K562 (cell line): ENCODE results near the gene SIRT4. TPM values are rescaled to one million over a fixed set of nuclear protein-coding genes. Genes with fewer than 3 reads are reported as not detected.

Experiments
- ATAC-seq: fragments of 200-7000 bp; cut with Tn5 transposase; 3 replicates; pipeline ENCODE4 v1.9.1; 2020; ENCODE audit warnings: moderate library complexity
- BruUV-seq: library from RNA; stranded (reverse); fragments of 400-500 nt; replicated peaks from 2 replicates; lab custom pipeline; 2021; lab: Mats Ljungman, UMichigan
- CTCF ChIA-PET: fragments of 300-600 bp; formaldehyde crosslinking; extraction: SDS; loops from one replicate; lab custom pipeline; 2021; ENCODE audit warnings: low intra/inter-chr PET ratio; lab: Yijun Ruan, JAX
- POLR2A ChIA-PET: fragments of 300-600, 350-650 bp; sonication (Branson Sonifier 250); formaldehyde crosslinking; extraction: SDS; loops from one replicate; lab custom pipeline; 2021; ENCODE audit warnings: antibody characterized with exemption, inconsistent platforms; lab: Yijun Ruan, JAX
- DNase-seq, 4 experiments: peaks; one replicate each; pipeline versions ENCODE4 v3.0.0 to v3.0.0-alpha.2; 2011 to 2018; ENCODE audit warnings: low spot score in 3 of 4, mixed read lengths in 3 of 4; ENCODE audit errors: extremely low read depth in 1 of 4
- FAIRE-seq: peaks from 2 replicates; lab custom pipeline; 2011; peaks lifted over from hg19 to GRCh38; lab: Jason Lieb, UNC
- H2AFZ ChIP-seq: 2 replicates; pipeline ENCODE4 v1.6.0; 2011; ENCODE audit warnings: low read depth, low read length, control low read depth, inconsistent platforms
- H3K27ac ChIP-seq: fragments of 200-600 bp; 3 replicates; pipeline ENCODE4 v1.8.0; 2011; ENCODE audit warnings: low read depth, mild to moderate bottlenecking, control low read depth, inconsistent platforms, low read length, moderate library complexity, mixed read lengths; ENCODE audit errors: extremely low read depth
- H3K27me3 ChIP-seq, 2 experiments: fragments of 300-600 bp in 1 of 2; 2 replicates in 1 of 2; 3 replicates in 1 of 2; pipeline versions ENCODE4 v1.6.0 to v1.8.0; 2011; ENCODE audit warnings: inconsistent platforms in 2 of 2, low read length in 2 of 2, mild to moderate bottlenecking in 1 of 2, mixed read lengths in 1 of 2, moderate library complexity in 1 of 2; ENCODE audit not compliant: control insufficient read depth in 2 of 2, insufficient read depth in 2 of 2
- H3K36me3 ChIP-seq: fragments of 300-600 bp; 3 replicates; pipeline ENCODE4 v1.8.0; 2011; ENCODE audit warnings: mild to moderate bottlenecking, low read length, inconsistent platforms; ENCODE audit not compliant: control insufficient read depth, insufficient read depth
- H3K4me1 ChIP-seq, 2 experiments: fragments of 200-600 bp in 1 of 2; replicated peaks in 1 of 2; 2 replicates in 1 of 2; 3 replicates in 1 of 2; pipeline versions ENCODE4 v1.5.1 to v1.8.0; 2011; ENCODE audit warnings: inconsistent platforms in 2 of 2, low read length in 2 of 2, mild to moderate bottlenecking in 1 of 2, mixed read lengths in 1 of 2, moderate library complexity in 1 of 2; ENCODE audit not compliant: control insufficient read depth in 2 of 2, insufficient read depth in 2 of 2
- H3K4me2 ChIP-seq: 2 replicates; pipeline ENCODE4 v1.6.1; 2011; ENCODE audit warnings: low read length, control low read depth, inconsistent platforms, mixed read lengths; ENCODE audit not compliant: insufficient read depth
- H3K4me3 ChIP-seq: fragments of 200-600 bp; sonication (generic), shearing (Covaris generic); 2 replicates; pipeline ENCODE4 v1.5.1; 2016; ENCODE audit warnings: control low read depth, inconsistent platforms
- H3K79me2 ChIP-seq: fragments of 200-600 bp; 3 replicates; pipeline ENCODE4 v1.8.0; 2011; ENCODE audit warnings: low read length, inconsistent platforms; ENCODE audit not compliant: control insufficient read depth, insufficient read depth
- H3K9ac ChIP-seq, 2 experiments: 2 replicates each; pipeline versions ENCODE4 v1.6.0 to v1.6.1; 2011; ENCODE audit warnings: low read depth in 2 of 2, low read length in 2 of 2, control low read depth in 1 of 2, inconsistent platforms in 1 of 2, mild to moderate bottlenecking in 1 of 2, mixed read lengths in 1 of 2; ENCODE audit not compliant: insufficient read depth in 1 of 2
- H3K9me1 ChIP-seq: one replicate; pipeline ENCODE4 v1.6.0; 2011; ENCODE audit warnings: inconsistent platforms, mild to moderate bottlenecking, low read length, moderate library complexity; ENCODE audit not compliant: control insufficient read depth, insufficient read depth
- H3K9me3 ChIP-seq: replicated peaks from 2 replicates; pipeline ENCODE4 v1.5.1; 2011; ENCODE audit warnings: low read depth, low read length, inconsistent platforms; ENCODE audit not compliant: control insufficient read depth, insufficient read depth
- H4K20me1 ChIP-seq: replicated peaks from 2 replicates; pipeline ENCODE4 v1.6.1; 2011; ENCODE audit warnings: low read length, inconsistent platforms, mixed read lengths; ENCODE audit not compliant: control insufficient read depth, insufficient read depth
- CREM ChIP-seq: IDR thresholded peaks from 2 replicates; pipeline ENCODE4 v1.6.1; 2014; ENCODE audit warnings: antibody characterized with exemption, low read depth
- SMC3 ChIP-seq: conservative IDR thresholded peaks from 2 replicates; pipeline ENCODE4 v1.6.1; 2011; ENCODE audit warnings: low read depth, low read length, improper control_type of control experiment; ENCODE audit not compliant: insufficient read depth
- SPI1 ChIP-seq: IDR thresholded peaks from 2 replicates; pipeline ENCODE4 v1.6.1; 2011; ENCODE audit warnings: low read depth, low read length, control low read depth, borderline replicate concordance
- ZNF146 ChIP-seq: IDR thresholded peaks from one replicate; pipeline ENCODE4 v1.6.1; 2018; ENCODE audit warnings: missing compliant biosample characterization; ENCODE audit not compliant: unreplicated experiment
- ZNF184 ChIP-seq: sonication (generic); formaldehyde crosslinking; IDR thresholded peaks from 2 replicates; pipeline ENCODE4 v1.5.0; 2020; ENCODE audit warnings: missing genetic modification reagents
- WGBS: fragments of 100-300 bp; shearing (Covaris generic); methylation state at CpG from one replicate; pipeline ENCODE4 v1.1.6; 2016; ENCODE audit warnings: low coverage, mixed read lengths; ENCODE audit not compliant: insufficient coverage; ENCODE audit errors: missing lambda C conversion rate; 5-methylcytosine and 5-hydroxymethylcytosine counted together
- in situ Hi-C: fragments of 300-500 bp; cut with MboI; formaldehyde crosslinking; loops from 4 replicates; pipeline ENCODE4 v1.15.0; 2018; ENCODE audit warnings: inconsistent platforms, mixed read lengths
- intact Hi-C: fragments of 100-400 bp; cut with micrococcal nuclease; formaldehyde crosslinking; loops from 2 replicates; pipeline ENCODE4 v1.14.2; 2022
- polyA plus RNA-seq, 8 experiments: library from polyadenylated mRNA; depleted of rRNA in 4 of 8; stranded (reverse) in 5 of 8; unstranded in 3 of 8; fragments of >200 nt; fragmentation: Nextera tagmentation in 2 of 8; fragmentation: Illumina TruSeq in 1 of 8; extraction: Ambion mirVana in 2 of 8; extraction: Trizol in 1 of 8; gene quantifications; 2 replicates each; pipeline versions ENCODE4 v1.2.1 to v1.2.3, GENCODE V29; 2011 to 2014; ENCODE audit warnings: inconsistent platforms in 1 of 8, missing spikeins in 1 of 8
- total RNA-seq, 7 experiments: library from RNA; depleted of rRNA in 6 of 7; stranded (reverse); fragments of >200 nt in 6 of 7; fragmentation: Illumina TruSeq in 2 of 7; extraction: Trizol in 2 of 7; gene quantifications; 2 replicates each; pipeline versions ENCODE4 v1.2.1 to v1.2.3, GENCODE V29; 2011 to 2021; ENCODE audit warnings: low replicate concordance in 1 of 7
- TF ChIP-seq, protein P1 (sequence below), 3 experiments: IDR thresholded peaks in 2 of 3; conservative IDR thresholded peaks in 1 of 3; 2 replicates each; pipeline ENCODE4 v1.5.1; 2011 to 2012; ENCODE audit warnings: low read length in 3 of 3, mild to moderate bottlenecking in 3 of 3, control low read depth in 2 of 3, improper control_type of control experiment in 1 of 3, inconsistent platforms in 1 of 3, low read depth in 1 of 3, mixed read lengths in 1 of 3, moderate library complexity in 1 of 3; ENCODE audit not compliant: insufficient read depth in 2 of 3

SIRT4 gene
- total and polyA plus RNA-seq, 9 of the 15 experiments (the other 6 are each of a cell fraction or from before 2014, with no cell fraction given) = 0.86 to 5.2 (median 2.4) TPM

DNA sequence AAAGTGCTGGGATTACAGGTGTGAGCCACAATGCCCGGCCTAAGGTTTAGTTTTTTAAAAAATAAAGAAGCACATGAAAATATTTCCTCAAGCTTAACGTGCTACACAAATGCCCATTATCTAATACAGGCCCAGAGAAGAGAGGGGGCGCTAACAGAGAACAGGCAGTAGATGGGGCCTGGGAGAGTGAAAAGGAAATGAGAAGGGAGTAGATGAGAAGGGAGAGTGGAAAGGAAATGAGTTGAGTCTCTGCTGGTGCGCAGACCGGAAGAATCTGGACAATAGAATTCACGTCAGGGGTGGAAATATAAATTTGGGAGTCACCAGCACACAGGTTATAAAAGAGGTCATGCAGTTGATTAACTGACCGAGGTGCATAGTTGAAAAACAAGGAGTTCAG, 47.3 kb upstream of the SIRT4 start:
- H3K4me3 ChIP-seq = no peak overlapping the region
- CTCF ChIA-PET = no interaction called here
- 89% methylated on average over 7 of the region's 7 CpGs for WGBS
- H3K9me3 ChIP-seq = no peaks in the 10 kb centered on the region
- DNase-seq (no peak), ATAC-seq (no peak), FAIRE-seq (no peak)
- no peak overlapping the region for H2AFZ ChIP-seq
- no peaks in the 10 kb centered on the region for H3K9me1 ChIP-seq
- no peaks in the 10 kb centered on the region for H3K27me3 ChIP-seq
- intact Hi-C loops = no loop called here
- H3K9ac ChIP-seq = no peak overlapping the region
- H3K36me3 ChIP-seq = peaks cover 13% of the 10 kb centered on the region; the same call in 1 of the 3 replicates
- peaks cover 4% of the 10 kb centered on the region; the same call in 1 of the 2 replicates for H4K20me1 ChIP-seq
- peaks cover 25% of the 10 kb centered on the region for H3K79me2 ChIP-seq
- no peak overlapping the region for H3K4me2 ChIP-seq
- no peak overlapping the region for H3K27ac ChIP-seq
- in situ Hi-C loops = no loop called here
- POLR2A ChIA-PET = interaction anchor here (0.7 to 1.5 kb wide), 4 partner anchors 8 to 54 kb away, joined by 3 to 6 read pairs (median 5); partner anchors contain the start of gene RPLP0
- TF ChIP-seq, protein P1, sequence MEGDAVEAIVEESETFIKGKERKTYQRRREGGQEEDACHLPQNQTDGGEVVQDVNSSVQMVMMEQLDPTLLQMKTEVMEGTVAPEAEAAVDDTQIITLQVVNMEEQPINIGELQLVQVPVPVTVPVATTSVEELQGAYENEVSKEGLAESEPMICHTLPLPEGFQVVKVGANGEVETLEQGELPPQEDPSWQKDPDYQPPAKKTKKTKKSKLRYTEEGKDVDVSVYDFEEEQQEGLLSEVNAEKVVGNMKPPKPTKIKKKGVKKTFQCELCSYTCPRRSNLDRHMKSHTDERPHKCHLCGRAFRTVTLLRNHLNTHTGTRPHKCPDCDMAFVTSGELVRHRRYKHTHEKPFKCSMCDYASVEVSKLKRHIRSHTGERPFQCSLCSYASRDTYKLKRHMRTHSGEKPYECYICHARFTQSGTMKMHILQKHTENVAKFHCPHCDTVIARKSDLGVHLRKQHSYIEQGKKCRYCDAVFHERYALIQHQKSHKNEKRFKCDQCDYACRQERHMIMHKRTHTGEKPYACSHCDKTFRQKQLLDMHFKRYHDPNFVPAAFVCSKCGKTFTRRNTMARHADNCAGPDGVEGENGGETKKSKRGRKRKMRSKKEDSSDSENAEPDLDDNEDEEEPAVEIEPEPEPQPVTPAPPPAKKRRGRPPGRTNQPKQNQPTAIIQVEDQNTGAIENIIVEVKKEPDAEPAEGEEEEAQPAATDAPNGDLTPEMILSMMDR (IDR thresholded peaks at IDR 0.05 in 2 of 3, conservative IDR thresholded peaks at IDR 0.05 in 1 of 3; ENCODE audit: insufficient read depth in 2 of 3, low read depth in 1 of 3, low read length in 3 of 3) = 0 out of 6 replicates have a peak, but pooled peaks of 1 of the 3 experiments have one; percentile 15
- TF ChIP-seq SPI1 (no peak), SMC3 (no peak), ZNF184 (CRISPR knock-in tag) (no peak), CREM (no peak), ZNF146 (no peak)
- peaks cover 13 to 20% of the 10 kb centered on the region in 2 experiments for H3K4me1 ChIP-seq
- BruUV-seq = no TSS peak
